SK-N-SH treated with all-trans-retinoic acid at 6 μM for 48 hours (cell line): ENCODE data around the gene HSD17B11.

Source experiments
- BACH2 ChIP-seq: fragments of 250-450 bp; sonication (Bioruptor Pico); IDR thresholded peaks from 2 replicates; pipeline ENCODE4 v1.9.0; 2021; ENCODE audit warnings: mild to moderate bottlenecking, borderline replicate concordance
- CSDC2 ChIP-seq: fragments of 250-450 bp; sonication (Bioruptor Pico); IDR thresholded peaks from 2 replicates; pipeline ENCODE4 v1.5.0; 2020; ENCODE audit warnings: mild to moderate bottlenecking, moderate library complexity
- RARB ChIP-seq: fragments of 250-450 bp; sonication (Bioruptor Pico); IDR thresholded peaks from 2 replicates; pipeline ENCODE4 v1.8.0; 2021; ENCODE audit warnings: mild to moderate bottlenecking, moderate library complexity
- TCF4 ChIP-seq: fragments of 250-450 bp; sonication (Bioruptor Pico); IDR thresholded peaks from 2 replicates; pipeline ENCODE4 v1.8.0; 2021; ENCODE audit warnings: mild to moderate bottlenecking, moderate library complexity, borderline replicate concordance
- ZNF8 ChIP-seq: fragments of 450-650 bp; formaldehyde crosslinking; IDR thresholded peaks from 2 replicates; pipeline ENCODE4 v1.5.0; 2020; ENCODE audit warnings: mild to moderate bottlenecking, moderate library complexity

HSD17B11 gene

DNA sequence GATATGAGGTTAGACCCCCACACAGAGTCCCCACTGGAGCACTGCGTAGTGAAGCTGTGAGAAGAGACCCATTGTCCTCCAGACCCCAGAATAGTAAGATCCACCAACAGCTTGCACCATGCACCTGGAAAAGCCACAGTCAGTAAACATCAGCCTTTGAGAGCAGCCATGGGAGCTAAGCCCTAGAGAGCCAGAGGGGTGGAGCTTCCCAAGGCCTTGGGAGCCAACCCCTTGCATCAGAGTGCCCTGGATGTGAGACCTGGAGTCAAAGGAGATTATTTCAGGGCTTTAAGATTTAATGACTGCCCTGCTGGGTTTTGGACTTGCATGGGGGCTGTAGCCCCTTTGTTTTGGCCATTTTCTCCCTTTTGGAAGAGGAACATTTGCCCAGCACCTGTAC is 104.0 kb downstream of the HSD17B11 start (continued):
- TF ChIP-seq TCF4 (CRISPR knock-in tag) (no peak), BACH2 (no peak), RARB (no peak), CSDC2 (CRISPR knock-in tag) (no peak), ZNF8 (no peak)
- TF ChIP-seq, all 23 proteins: peak for 0
